Peyer's patch (tissue), 4 donors: Measurements from ENCODE around the gene NBAS.

Experiments
- CTCF ChIP-seq, 6 experiments: fragments of 450-650 bp in 4 of 6; fragments of 200-600 bp in 2 of 6; sonication (generic) in 1 of 6; IDR thresholded peaks; one replicate each; pipeline ENCODE4 v1.5.1; 2017 to 2019; ENCODE audit warnings: antibody characterized with exemption in 6 of 6, mild to moderate bottlenecking in 3 of 6, moderate library complexity in 1 of 6
- POLR2A ChIP-seq, 2 donors: fragments of 450-650 bp; IDR thresholded peaks; one replicate each; pipeline ENCODE4 v1.5.1; 2017; ENCODE audit warnings: antibody characterized with exemption in 2 of 2, mild to moderate bottlenecking in 2 of 2, moderate library complexity in 2 of 2

- TF ChIP-seq CTCF (IDR thresholded peaks at IDR 0.05): no peak
- no peak for TF ChIP-seq POLR2A (IDR thresholded peaks at IDR 0.05)
Measured at GRCh38 chr2:15377202-15377601, 183.9 kb downstream of the NBAS start.
